NCI-H82 treated with DMSO at 0.1 percent for 48 hours (cell line): ENCODE measurements around the gene SLK.

ENCODE experiments used
- DNase-seq: peaks from one replicate; lab custom pipeline; 2025; ENCODE audit not compliant: unreplicated experiment; lab: John Stamatoyannopoulos, UW

SLK gene

DNA sequence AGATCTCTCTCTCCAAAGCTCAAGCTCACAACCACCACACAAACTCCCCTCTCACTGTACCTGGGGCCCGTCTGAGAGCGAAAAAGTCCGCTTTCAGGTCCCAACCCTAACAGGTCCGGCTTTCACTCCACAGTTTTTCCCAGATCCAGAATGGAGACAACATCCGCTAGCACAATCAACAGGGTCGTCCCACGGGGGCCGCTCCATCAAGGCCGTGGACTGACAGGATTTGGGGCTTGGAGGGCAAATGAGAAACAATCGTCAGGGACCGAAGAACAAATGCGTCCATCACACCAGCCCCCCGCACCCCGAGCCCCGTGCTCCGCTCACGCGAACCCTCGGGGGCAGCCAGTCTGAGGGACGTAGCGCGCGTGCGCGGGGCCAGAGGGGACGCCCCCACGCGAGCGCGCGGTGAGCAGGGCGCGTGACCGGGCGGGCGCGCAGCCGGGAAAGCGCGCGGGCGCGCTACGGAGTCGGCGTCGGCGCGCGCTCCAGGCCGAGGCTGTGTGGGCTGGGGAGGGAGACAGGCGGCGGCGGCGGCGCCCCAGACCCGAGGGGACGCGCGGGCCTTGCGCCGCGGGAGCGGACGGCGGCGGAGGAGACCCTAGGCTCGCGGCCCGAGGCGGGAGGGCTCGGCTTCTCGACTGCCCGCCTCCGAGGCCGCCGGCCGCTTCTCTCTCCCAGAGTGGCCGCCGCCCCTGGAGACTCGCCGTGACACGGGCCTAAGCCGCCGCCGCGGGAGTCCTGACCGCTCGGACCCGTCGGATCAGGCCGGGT lies at the start of gene SLK:
TSS of gene SLK (plus strand) at position 470 of the 777 bp plus-strand sequence. CDS start 606 bp downstream, outside the sequence.
- DNase-seq: peak; percentile 30

DNA sequence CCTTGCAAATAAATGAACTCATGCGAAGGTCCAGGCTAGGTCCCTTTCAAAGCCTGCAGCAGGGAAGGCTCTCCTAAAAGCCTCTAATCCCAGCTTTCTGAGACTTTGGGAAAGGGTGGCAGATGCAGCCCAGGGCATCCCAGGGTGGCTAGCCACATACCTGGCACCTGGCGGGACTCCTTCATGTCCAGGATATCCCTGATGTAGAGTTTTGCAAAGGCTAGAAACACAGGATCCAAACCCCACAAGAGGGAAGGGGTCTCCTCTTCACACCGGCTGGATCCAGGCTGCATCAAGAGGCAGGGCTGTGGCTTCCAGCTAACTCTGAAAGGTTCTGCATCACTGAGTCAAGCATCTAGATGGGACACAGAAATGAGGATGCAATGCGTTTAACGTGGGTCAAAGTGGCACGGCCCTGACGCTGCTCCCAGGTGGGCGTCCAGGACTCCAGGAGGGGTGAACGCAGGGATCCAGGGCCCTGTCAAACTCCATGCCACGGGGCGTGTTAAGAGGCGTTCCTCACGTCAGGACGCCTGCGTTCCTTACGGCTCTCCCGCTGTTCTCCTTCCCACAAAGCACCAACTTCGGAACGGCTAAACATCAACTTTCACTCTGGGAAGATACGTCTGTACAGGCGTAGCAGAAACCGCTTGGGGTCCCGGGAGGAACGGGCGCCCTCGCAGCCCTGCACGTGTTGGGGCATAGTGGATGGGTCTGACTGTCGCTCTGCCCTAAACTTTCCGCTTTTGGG lies 49.5 kb upstream of the SLK start:
- no peak for DNase-seq

- DNase-seq: peak; percentile 92
Observed at GRCh38 chr10:103918053-103918846, 48.7 kb upstream of the SLK start, which contains the start of gene STN1. TSS of gene STN1 (minus strand) at chr10:103918184. CDS start at chr10:103917594, 590 bp downstream.

DNA sequence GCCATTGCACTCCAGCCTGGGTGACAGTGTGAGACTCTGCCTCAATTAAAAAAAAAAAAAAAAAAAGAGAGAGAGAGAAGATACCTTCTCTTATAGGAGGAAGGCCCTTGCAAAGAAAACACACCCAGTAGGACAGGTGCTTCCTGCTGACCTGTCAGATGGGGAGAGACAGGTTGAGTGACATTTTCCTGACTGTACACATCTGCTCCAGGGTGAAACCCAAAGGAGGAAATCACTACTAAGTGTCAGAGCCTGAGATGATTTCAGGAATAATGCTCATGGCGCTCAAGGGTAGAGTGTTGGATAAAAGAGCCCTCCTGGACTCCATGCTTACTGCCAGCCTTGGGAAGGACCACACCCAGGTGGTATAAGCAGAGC lies 47.3 kb upstream of the SLK start:
- DNase-seq: no peak

GRCh38 chr10:103921248-103921647 lies 45.7 kb upstream of the SLK start:
- no peak for DNase-seq

DNA sequence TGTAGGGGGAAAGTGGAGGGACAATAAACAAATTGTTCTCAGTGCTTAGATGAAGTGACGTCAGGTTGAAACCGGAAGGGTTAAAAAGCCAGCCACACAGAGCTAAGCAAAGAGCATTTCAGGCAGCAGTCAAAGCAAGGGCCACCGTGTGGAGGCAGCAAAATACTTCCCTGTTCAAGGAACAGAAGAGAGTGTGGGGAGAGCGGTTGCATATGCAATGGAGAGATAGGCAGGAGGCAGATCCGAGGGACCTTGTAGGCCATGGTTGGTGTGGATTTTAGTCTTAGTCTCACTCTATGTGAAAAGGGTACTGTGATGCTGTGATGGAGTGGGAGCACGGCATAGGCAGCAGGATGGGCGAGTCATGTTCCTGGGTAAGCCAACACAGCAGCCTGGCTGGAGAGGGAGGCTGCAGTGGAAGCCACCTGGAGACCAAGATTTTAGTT lies 45.2 kb upstream of the SLK start:
- no peak for DNase-seq

DNA sequence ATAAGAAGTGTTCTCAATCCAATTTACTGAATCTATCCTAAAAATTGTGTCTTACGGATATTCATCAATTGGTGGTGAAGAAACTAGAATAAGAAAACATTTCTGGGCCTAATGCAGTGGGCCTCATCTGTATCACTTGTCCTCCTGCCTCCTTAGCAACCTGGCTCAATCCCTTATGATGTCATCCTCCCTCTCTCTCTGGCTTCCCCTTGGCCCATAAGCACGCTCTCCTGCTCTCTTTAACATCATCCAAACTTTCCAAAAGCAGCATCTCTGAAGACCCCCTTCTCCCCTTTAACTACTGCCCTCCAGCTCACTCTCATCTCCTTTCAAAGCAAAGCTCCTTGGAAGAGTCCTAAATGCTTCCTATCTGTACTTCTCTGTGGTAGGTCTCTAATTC lies 44.3 kb upstream of the SLK start:
- DNase-seq: no peak

DNA sequence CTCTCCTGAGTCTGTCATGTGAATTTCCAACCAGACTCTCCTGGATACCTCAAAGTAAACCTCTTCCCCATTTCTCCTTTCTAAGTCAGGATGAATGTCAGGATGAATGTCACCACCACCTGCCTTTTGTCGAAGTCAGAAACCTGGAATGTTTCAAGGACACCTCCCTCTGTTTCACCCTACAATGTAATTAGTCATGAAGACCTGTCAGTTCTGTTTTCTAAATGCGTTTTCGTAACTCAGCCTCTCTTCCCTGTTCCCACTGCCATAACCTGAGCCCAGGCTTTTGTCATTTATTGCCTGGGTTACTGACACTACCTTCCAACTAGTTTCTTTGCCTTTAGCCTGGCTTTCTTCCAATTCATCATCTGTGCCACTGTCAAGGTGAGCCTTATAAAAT lies 43.4 kb upstream of the SLK start:
- DNase-seq: no peak

GRCh38 chr10:103925591-103925990 lies 41.3 kb upstream of the SLK start:
- DNase-seq: no peak

- DNase-seq: peak; percentile 25
Observed at GRCh38 chr10:103926722-103927319, 40.1 kb upstream of the SLK start.

DNA sequence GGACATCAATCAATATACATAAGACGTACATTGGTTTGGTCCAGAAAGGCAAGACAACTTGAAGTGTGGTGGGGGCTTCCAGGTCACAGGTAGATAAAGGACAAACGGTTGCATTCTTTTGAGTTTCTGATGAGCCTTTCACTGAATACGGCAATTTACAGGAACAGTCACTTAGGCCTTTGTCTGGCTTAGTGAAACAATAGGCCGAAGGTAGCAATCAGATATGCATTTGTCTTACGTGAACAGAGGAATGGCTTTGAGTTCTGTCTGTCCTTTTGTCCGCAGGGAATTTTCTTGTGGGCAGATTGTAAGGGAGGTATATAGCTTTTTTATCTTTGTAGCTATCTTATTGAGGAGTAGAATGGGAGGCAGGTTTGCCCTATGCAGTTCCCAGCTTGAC lies 38.2 kb upstream of the SLK start:
- no peak for DNase-seq

GRCh38 chr10:103929381-103929921 lies 37.5 kb upstream of the SLK start:
- peak; percentile 89 for DNase-seq

GRCh38 chr10:103930449-103930848 lies 36.5 kb upstream of the SLK start:
- peak; percentile 68 for DNase-seq

DNA sequence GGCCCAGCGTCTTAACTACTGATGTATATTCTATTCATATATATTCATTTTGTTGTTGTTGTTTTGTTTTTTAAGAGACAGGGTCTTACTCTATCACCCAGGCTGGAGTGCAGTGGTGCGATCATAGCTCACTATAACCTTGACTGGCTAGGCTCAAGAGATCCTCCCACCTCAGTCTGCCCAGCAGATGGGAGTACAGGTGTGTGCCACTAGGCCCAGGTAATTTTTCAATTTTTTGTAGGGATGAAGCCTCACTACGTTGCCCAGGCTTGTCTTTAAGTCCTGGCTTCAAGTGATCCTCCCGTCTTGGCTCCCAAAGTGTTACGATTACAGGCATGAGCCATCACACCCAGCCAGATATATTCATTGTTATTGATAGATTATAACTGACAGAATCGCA lies 36.1 kb upstream of the SLK start:
- DNase-seq: no peak

GRCh38 chr10:103931603-103932002 lies 35.3 kb upstream of the SLK start:
- DNase-seq: no peak

DNA sequence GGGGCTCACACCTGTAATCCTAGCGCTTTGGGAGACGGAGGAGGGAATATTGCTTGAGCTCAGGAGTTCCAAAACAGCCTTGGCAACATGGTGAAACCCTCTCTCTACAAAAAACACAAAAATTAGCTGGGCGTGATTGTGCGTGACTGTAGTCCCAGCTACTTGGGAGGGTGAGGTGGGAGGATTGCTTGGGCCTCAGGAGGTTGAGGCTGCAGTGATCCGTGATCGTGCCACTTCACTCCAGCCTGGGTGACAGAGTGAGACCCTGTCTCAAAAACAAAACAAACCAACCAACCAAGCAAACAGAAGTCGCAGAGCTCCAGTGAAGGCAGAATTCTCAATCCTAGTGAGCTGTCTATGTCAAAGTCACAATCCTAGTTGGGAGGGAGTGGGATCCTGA lies 34.7 kb upstream of the SLK start:
- no peak for DNase-seq

DNA sequence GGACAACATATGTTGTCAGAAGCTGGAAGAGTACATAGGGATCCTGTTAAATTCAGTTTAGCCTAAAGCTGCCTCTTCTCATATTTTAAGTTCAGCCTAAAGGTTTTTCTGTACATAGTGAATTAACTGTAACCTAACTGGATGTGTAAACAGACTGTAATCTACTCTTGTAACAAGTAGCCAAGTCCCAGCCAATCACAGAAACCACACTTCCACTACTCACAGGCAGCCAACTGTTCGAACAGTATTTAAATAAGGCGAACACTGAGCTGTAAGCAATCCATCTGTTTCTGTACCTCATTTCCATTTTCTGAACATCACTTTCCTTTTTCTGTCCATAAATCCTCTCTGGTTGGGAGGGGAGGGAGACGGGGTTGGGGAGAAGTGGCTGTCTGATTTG lies 34.0 kb upstream of the SLK start:
- peak; percentile 16 for DNase-seq

DNA sequence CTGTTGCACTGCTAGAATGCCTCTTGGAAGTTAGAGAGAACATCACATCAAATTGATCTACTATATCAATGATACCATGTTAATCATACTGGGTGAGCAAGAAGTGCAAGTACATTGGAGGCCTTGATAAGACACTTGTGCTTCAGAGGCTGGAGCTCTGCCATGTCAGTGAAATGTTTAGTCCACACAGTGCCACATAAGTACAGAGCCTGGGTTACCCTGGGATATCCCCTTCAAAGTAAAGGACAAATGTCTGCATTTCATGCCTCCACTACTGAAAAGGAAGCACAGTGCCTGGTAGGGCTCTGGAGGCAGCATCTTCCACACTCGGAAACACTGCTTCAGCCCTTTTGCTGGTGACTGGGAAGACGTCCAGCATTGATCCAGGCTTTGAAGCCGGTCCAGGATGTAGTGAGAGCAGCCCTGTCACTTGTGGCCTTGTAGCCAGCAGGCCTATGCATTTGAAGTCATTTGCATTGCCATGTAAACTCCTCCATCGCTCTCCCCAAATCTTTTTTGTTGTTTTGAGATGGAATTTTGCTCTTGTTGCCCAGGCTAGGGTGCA lies 33.3 kb upstream of the SLK start:
- DNase-seq: no peak

DNA sequence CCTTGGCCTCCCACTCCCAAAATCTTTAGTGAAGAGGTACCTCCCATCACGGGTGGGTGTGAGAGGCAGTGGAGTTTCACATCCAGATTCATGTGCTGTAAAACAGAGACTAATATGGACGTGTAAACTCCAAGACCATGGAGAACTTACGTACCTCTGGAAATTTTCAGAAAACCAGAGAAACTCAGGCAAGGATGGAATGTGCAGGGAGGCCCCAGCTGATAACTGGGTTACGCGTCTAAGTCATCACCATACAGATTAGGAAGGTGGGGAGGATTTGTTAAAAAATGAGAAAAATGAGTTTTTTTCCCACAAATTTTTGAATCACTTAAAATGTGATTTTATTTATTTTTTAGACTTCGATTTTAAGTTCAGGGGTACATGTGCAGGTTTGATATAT lies 32.6 kb upstream of the SLK start:
- no peak for DNase-seq

DNA sequence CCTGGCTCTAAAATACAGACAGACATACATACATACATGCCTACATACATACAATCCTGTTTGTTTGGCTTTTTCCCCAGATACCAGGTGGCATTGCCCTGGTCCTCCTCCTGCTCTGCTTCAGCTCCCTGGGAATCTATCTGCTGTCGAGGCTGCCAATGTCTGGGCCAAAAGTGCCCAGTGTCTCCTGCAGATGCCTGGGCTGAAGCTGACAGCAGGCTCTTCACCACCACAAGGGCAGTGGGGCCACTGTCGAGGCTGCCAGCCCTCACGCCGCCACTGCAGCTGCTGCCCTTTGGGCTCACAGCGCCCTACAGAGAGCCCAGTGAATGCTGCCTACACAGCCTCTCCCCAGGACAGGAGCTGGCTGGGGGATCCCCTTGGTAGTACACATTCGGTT lies 30.9 kb upstream of the SLK start:
- no peak for DNase-seq

GRCh38 chr10:103939522-103939921 lies 27.4 kb upstream of the SLK start:
- no peak for DNase-seq
